Left ventricle myocardium inferior (tissue), 1 donor: Measurements from ENCODE around the gene TPPP2. TPM values are rescaled to one million over a fixed set of nuclear protein-coding genes. Genes with fewer than 3 reads are reported as not detected.

Source experiments
- DNase-seq: peaks from one replicate; pipeline ENCODE4 v3.0.0-alpha.2; 2020
- H3K27ac ChIP-seq: fragments of 200-600 bp; replicated peaks from 2 replicates; pipeline ENCODE4 v1.8.0; 2021
- H3K27me3 ChIP-seq: fragments of 200-600 bp; 2 replicates; pipeline ENCODE4 v1.8.0; 2021; ENCODE audit warnings: low read depth
- H3K36me3 ChIP-seq: fragments of 200-600 bp; 2 replicates; pipeline ENCODE4 v1.8.0; 2021
- H3K4me1 ChIP-seq: fragments of 200-600 bp; 2 replicates; pipeline ENCODE4 v1.8.0; 2021
- H3K4me3 ChIP-seq: fragments of 200-600 bp; 2 replicates; pipeline ENCODE4 v1.8.0; 2021; ENCODE audit warnings: mild to moderate bottlenecking, moderate library complexity
- H3K9me3 ChIP-seq: fragments of 200-600 bp; replicated peaks from 2 replicates; pipeline ENCODE4 v1.8.0; 2021
- intact Hi-C: fragments of 100-400 bp; cut with micrococcal nuclease; formaldehyde crosslinking; loops from one replicate; pipeline ENCODE4 v1.11.0; 2022
- total RNA-seq: library from RNA; stranded (reverse); fragmentation: NEBNext Ultra II Directional; extraction: Animal tissue kit (Norgen Biotek cat#: 25700); gene quantifications from one replicate; pipeline ENCODE4 v1.2.1, GENCODE V29; 2021
- TF ChIP-seq, protein P1 (sequence below): fragments of 200-600 bp; IDR thresholded peaks from 2 replicates; pipeline ENCODE4 v1.8.0; 2021; ENCODE audit warnings: antibody characterized with exemption, mild to moderate bottlenecking, borderline replicate concordance
- donor health status: DM: no; HTN: yes; CAD: no; lungs with severe emphysema.

TPPP2 gene
- total RNA-seq, 1 donor from 2014 or later, result 1.6 TPM

DNA sequence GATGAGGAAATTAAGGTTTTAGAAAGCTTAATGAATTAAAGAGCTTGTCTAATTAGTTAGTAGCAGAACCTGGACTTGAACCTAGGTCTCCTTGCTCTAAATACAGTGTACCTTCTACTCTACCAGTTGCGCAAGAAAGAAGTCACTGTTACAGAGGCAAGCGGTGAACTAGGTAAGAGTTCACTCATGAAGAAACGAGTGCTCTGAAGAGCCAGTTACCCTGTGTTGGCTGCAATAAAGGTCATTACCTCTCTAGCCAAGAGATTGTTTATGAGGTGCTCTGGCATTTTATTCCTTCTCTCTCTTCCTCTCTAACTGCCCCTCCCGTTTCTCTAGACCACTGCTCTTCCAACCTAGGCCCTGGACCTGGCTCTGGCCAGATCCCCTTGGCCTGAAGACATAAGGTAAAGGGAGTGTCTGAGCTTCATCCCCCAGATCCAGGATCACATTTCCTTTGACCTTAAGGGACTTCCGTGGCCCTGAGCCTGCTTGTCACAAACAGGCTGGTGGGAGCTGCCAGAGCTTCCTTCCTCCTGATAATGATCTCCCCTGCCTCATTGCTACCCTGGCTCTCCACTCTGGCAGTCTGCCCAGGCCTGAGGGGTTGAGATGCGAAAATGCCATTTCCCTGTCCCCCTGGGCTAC, 14.1 kb downstream of the TPPP2 start:
- TF ChIP-seq, protein P1, sequence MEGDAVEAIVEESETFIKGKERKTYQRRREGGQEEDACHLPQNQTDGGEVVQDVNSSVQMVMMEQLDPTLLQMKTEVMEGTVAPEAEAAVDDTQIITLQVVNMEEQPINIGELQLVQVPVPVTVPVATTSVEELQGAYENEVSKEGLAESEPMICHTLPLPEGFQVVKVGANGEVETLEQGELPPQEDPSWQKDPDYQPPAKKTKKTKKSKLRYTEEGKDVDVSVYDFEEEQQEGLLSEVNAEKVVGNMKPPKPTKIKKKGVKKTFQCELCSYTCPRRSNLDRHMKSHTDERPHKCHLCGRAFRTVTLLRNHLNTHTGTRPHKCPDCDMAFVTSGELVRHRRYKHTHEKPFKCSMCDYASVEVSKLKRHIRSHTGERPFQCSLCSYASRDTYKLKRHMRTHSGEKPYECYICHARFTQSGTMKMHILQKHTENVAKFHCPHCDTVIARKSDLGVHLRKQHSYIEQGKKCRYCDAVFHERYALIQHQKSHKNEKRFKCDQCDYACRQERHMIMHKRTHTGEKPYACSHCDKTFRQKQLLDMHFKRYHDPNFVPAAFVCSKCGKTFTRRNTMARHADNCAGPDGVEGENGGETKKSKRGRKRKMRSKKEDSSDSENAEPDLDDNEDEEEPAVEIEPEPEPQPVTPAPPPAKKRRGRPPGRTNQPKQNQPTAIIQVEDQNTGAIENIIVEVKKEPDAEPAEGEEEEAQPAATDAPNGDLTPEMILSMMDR, result no peak
- Histone ChIP-seq H3K9me3 (no peaks in the 10 kb centered on the region), H3K27ac (peak overlapping the region; percentile 77), H3K36me3 (no peaks in the 10 kb centered on the region), H3K4me1 (peaks cover 56% of the 10 kb centered on the region), H3K27me3 (no peaks in the 10 kb centered on the region), H3K4me3 (no peak overlapping the region)
- peak; percentile 27 for DNase-seq
- intact Hi-C loops, result no loop called here

DNA sequence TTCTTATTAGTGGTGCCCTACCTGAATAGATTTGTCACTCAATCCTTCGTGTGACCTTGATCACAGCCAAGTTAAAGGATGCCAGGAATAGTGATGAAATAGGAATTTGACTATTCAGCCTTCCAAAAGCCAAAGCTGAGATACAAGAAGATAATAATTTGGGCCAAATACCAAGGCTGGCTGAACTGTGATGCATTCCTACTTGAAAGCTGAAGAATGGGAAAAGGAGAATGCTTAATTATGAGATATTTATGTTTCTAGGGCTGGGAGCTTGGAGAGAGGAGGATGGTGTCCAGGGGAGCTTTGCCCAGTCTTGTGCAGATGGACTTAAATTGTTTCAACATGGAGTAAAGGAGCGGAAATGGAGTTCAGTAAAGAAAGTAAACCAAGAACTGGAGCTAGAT, 17.4 kb downstream of the TPPP2 start:
- Histone ChIP-seq H3K4me3 (no peak overlapping the region), H3K27ac (no peak overlapping the region), H3K9me3 (no peaks in the 10 kb centered on the region), H3K27me3 (no peaks in the 10 kb centered on the region), H3K4me1 (peaks cover 45% of the 10 kb centered on the region), H3K36me3 (no peaks in the 10 kb centered on the region)
- TF ChIP-seq, protein P1, result no peak
- no peak for DNase-seq
- intact Hi-C loops, result no loop called here

DNA sequence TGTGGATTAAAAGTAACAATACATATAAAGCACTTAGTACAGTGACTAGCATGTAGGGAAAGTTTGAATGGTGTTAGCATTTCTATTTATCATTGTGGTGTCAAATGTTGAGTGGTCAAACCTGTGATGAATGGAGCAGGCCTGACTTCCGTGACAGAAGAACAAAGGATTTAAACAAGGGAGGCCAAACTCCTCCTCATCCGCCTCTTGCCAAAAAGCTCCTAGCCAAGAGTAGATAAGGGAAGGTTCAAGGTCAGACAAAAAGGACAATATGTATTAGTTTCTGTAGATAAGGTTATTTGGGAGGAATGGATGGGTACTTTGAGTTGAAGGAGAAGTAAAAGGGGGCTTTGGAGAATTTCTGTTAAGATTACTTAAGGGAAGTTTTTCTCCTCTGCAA, 18.6 kb downstream of the TPPP2 start:
- Histone ChIP-seq H3K4me3 (no peak overlapping the region), H3K27ac (no peak overlapping the region), H3K36me3 (no peaks in the 10 kb centered on the region), H3K9me3 (no peaks in the 10 kb centered on the region), H3K4me1 (peaks cover 32% of the 10 kb centered on the region), H3K27me3 (no peaks in the 10 kb centered on the region)
- no peak for DNase-seq
- intact Hi-C loops, result no loop called here
- TF ChIP-seq, protein P1, result no peak

DNA sequence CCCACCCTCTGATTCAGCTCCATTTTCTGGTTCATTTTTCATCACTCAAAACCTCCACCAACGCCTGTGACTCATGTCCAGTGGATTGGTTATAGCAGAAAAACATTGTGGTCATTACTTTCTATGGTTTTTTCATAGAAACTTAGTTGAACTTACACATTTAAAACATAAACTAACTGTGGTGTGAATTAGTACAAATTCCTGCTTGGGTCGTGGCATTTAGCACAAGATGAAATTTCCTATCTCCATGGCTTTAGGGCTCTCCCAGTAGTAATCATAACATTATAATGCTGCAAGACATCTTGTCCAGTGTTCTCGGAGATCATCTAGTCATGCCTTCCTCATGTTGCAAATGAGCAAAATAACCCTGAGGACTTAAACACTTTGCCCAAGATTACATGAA, 19.3 kb downstream of the TPPP2 start:
- no peaks in the 10 kb centered on the region for H3K9me3 ChIP-seq
- TF ChIP-seq, protein P1, result no peak
- no peaks in the 10 kb centered on the region for H3K27me3 ChIP-seq
- DNase-seq, result no peak
- no peak overlapping the region for H3K27ac ChIP-seq
- no peak overlapping the region for H3K4me3 ChIP-seq
- peaks cover 26% of the 10 kb centered on the region for H3K4me1 ChIP-seq
- no peaks in the 10 kb centered on the region for H3K36me3 ChIP-seq
- intact Hi-C loops, result no loop called here

DNA sequence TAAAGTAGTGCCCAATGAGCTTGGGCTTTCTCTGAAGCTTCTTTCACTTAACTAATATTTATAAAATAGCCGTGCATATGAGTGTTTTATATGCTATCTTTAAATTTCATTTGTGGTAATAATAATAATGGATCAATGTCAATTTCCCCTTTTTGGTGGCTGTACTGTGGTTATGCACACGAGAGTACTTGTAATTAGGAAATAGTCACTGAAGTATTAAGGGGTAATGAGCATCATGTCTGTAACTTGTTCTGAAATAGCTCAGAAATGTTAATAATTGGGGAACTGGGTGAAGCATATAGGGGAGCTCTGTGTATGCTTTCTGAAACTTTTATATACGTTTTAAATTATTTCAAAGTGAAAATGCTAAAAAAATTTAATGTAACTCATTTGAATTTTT, 20.6 kb downstream of the TPPP2 start:
- Histone ChIP-seq H3K4me3 (no peak overlapping the region), H3K9me3 (no peaks in the 10 kb centered on the region), H3K36me3 (no peaks in the 10 kb centered on the region), H3K4me1 (peaks cover 21% of the 10 kb centered on the region), H3K27ac (no peak overlapping the region), H3K27me3 (no peaks in the 10 kb centered on the region)
- DNase-seq, result no peak
- TF ChIP-seq, protein P1, result no peak
- intact Hi-C loops, result no loop called here
